Activated CD4-positive, alpha-beta T cell treated with anti-CD3 and anti-CD28 coated beads, Interleukin-2, amount 50 U/mL, for 24 hours (primary cell): ENCODE results near the gene L3MBTL4.
"Not testable (repeated sequence)": the region's sequence is repeated elsewhere in the genome, so short reads cannot be mapped to it uniquely, and the experiment has no call there.

Experiments
- DNase-seq, 2 donors: peaks; one replicate each; pipeline ENCODE4 v3.0.0-alpha.2; 2020; ENCODE audit warnings: low read depth in 1 of 2, low spot score in 1 of 2

Gene L3MBTL4

DNA sequence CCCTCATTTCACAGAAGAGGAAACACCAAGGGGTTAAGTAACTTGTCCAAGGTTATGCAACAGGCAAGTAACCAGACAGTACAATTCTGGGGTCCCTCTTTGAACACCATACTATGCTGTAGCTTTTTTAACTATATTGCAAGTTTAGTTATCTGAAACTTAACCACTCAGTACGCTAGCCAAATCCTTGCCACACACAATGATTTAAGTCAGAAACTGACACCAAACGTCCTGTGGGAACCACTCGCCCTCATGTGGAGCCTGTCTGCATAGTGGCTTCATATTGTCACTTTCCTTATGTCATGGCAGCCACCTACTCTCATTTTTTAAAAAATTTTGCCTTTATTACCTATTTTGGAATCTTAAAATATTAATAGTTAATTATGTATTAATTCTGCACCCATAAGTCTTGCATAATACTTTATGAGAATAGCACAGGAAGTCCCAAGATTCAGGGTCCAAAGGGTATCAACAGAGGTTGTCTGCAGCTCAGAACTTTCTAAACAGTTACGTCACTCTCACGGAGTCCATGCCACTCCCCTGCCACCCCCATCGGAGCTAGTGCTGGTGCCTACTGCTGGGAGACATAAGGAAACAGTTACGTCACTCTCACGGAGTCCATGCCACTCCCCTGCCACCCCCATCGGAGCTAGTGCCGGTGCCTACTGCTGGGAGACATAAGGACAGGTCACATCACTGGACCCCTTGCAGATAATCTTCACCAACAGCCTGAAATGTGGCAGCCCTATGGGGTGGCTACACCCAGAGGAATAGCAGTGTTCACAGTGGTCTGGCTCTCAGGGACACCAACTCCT, 99.0 kb downstream of the L3MBTL4 start:
- no peak for DNase-seq

DNA sequence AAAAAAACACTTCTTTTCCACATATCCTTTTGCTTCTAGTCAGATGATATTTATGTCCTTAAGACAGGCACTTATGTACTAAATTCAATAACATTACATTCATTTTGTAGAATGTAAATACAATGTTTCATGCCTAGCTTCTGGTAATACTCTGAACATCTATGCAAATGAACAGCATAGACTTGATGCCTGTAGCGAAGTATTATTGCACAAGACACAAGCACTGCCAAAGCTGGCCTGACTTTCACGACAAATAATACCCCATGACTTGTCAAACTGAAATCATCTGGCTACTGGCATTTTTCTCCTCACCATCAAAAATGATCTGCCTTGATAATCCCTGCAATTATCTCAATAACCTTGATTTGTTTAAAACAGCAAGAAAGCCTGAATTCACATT, 101.3 kb downstream of the L3MBTL4 start:
- no peak for DNase-seq

DNA sequence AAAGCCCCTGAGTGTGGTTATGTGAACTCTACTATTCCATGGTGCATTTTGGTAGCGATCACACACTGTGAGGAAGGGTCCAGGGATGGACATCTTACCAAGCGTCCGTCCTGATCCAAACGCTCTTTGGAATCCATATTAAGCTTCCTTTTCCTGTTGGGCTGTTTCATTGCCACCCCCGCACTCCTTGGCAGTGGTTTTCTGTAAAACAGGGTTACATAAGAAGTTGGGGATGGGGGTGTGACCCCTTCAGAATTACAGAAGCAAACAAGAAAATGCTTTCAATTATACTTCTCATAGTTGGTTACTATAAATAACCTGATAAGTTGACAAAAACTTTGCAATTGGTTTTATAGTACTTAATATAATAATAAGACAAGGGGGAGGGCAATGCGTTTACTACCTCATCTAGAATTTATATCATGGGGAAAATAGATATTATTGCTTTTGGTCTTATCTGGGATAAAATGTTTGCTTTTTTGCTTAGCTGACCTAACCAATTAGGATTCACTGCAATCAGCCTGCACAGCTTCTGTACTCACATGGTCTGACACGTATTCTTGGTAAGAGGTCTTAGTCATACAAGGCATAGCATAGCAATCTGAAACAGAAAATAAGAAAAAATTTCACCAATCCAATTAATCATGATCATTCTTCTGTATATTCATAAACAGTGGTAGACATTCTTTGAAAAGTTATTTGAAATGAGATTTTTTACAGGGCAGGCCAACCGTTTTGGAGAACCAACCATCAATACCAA, 103.1 kb downstream of the L3MBTL4 start:
- DNase-seq: no peak

DNA sequence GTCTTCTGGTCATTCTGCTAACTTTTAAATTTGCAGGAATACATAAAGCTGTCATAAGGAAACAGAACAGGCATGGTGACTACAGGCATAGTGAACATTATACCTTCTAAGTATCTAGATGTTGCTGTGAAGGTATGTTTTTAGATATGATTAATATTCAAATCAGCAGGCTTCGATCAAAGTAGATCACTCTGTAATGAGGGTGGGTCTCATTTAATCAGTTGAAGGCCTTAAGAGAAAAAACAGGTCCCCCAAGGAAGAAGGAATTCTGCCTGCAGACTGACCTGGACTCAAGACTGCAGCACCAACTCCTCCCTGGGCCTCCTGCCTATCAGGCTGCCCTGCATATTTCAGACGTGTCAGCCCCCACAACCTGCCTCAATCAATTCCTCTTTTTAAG, 104.0 kb downstream of the L3MBTL4 start:
- DNase-seq: no peak

DNA sequence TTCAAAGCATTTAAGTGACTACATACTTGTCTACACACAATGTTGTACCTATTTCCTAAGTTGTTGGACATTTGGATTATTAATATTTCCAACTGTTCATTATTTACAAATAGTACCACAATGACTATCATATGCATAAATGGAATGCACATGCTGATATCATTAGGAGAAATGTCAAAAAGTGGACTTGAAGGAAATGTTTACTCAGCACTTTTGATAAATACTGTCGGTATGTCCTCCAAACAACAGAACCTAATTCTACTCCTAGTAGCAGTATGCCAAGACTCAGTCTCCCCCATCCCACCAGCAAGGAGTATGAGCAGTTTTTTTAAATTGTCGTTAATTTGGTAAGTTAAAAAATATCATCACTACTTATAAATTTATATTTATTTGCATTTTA, 116.8 kb downstream of the L3MBTL4 start:
- DNase-seq: no peak

DNA sequence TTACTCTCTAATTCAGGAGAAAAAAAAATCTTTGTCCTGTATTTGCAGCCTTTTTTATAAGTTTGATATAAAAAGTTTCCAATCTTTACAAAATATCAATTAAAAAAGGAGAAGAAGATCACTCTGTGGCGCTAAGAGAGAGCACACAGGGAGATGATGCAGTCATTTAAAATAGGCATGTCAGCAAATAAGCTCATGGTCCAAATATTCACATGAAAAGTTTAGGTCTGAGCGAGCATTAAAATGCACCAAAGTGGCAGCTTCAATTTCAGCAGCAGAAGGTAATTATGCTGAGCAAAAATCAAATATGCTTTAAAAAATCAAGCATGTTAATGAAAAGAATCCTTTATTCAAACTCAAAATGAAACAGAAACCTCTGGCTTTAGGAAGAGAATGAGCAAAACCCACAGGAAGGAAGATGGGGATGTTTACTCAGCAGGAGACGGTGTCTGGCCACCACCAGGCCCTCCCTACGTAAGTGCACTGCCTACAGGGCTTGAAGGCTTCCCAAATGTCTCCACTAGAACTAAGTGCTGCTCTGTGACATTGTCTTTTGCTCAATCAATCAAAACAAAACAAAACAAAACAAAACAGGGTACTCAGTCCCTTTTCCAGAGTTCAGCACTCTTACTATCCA, 120.4 kb downstream of the L3MBTL4 start:
- no peak for DNase-seq

DNA sequence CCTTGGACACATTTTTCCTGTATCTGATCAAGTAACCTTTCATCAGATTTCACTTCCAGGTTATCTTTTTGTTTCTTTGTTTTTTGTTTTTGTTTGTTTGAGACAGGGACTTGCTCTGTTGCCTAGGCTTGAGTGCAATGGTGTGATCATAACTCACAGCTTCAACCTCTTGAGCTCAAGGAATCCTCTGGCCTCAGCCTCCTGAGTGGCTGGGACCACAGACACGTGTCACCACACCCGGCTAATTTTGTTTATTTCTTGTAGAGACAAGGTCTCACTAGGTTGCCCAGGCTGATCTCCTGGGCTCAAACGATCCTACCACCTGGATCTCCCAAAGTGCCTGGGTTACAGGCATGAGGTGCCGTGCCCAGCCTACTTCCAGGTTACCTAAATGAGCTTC, 124.9 kb downstream of the L3MBTL4 start:
- DNase-seq: no peak

DNA sequence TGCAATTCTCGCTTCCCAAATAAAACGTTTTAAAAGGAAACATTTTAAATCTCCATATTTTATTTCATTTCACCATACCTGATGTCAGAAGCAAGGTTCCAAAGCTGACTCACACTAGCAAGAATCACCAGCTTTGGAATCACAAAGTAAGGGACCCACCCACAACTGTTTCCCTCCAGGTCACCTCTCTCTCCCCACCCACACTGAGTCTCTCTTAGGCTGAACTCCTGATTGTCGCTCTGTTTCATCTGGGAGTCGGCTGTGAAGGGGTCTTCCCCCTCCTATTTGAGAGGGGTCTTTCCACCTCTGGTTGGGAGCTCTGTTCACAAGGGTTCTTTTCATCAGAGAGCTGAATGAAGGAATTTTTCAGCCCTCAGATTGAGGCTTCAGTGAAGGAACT, 128.1 kb downstream of the L3MBTL4 start:
- no peak for DNase-seq

DNA sequence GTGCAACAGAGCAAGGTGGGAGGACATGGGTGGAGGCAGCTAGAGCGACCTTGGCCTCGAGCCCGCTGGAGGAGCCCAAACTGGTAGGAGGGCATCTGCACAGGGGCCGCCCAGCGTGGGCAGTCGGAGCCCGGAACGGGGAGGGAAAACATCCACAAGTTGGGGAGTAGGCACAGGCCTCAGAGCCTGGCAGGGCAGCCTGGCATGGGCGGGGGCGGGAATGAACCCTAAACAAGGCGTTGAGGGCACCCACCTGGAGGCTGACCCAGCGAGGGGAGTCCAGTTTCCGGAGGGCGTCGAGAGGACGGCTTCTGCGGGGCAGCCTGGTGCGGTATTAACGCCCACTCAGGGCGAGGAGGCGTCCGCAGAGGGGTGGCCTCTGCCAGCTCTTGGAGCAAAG, 129.9 kb downstream of the L3MBTL4 start:
- no peak for DNase-seq

DNA sequence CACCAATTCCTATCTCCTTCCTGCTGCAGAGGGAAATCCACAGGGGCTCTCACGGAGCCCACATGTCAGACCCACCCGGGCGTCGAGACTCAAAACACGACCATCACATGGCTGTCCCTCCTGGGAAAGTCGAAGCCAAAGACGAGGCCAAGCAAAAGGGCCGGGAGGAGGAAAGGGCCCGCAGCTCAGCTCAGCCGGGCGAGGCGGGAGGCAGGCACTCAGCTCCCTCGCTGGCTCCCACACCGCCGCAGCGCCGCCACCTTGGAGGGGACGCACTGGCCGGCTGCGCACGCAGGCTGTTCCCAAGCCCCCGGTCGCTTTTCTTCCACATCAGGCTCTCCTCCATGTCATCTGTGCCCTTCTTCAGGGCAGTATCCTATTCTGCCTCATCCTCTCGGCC, 130.4 kb downstream of the L3MBTL4 start:
- DNase-seq: no peak

DNA sequence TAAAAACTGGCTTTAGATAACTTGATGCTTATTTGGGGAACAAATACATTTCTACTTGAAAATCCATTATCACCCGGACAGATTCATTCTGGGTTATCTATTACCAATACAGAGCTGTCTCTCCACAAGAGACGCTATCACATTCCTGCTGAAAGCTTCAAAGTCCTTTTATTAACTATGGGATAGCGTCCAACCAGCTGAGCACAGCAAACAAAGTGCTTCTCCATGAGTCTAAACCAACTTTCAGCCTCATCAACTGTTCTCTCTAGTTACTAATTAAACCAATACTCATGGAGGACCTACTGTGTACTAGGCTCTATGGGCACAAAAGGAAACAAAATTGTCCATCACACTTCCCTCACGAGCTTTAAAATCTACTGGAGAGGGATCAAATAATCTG, 132.8 kb downstream of the L3MBTL4 start:
- no peak for DNase-seq

DNA sequence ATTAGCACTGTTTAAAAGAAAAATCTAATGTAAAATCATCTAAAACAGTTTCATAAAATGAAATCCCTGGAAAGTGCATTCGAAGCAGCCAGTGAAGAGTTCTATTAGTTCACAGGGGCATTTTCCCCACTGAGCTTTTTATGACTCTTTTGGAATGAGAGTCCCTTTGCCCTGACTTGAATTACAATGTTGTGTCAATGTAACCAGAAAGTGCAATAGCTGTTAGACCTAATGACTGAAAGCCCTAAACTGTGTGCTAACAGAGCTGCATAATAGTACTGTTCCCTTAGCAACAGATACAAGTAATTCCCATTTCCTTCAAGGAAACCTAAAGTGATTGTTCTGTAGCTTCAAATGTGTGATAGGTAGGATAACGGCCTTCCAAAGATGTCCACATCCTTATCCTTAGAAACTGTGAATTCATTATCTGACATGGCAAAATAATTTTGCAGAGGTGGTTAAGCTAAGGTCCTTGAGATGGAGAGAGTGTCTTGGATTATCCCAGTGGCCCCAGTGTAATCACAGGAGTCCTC, 134.4 kb downstream of the L3MBTL4 start:
- DNase-seq: no peak

DNA sequence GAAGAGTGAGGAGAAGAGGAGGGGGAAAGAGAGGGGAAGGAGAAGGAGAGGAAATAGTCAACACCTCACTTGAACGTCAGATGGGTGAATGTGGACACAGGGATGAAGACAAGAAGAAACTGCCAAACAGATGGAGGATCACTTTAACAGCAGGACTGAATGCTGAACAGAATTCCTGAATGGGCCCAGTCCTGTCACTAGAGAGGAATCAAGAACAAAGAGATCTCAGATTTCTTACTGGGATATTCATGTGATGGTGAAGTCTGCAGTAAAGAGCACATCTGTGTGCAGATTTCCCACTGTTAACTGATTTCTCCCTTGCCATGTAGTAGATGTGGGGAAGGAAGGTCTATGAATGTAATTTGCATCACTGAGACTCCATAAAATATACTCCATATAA, 135.4 kb downstream of the L3MBTL4 start:
- no peak for DNase-seq

DNA sequence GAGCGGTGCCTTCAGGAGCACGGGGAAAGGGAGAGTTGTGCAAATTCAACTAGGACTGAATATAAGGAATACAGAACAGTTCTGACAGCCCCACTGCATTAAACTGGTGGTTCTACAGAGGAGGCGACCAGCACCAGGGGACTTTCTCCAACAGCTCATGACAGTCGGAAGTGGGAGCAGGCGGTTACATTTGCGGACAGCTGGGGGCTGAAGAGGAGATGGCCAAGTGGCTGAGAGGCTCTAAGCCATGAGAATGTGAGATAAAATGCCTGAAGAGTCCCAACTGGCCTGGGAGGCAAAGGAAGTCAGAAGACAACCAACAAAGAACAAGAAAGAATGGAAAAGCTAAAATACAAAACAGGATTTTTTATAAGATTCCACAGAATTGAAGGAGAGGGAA, 141.3 kb downstream of the L3MBTL4 start:
- DNase-seq: no peak

DNA sequence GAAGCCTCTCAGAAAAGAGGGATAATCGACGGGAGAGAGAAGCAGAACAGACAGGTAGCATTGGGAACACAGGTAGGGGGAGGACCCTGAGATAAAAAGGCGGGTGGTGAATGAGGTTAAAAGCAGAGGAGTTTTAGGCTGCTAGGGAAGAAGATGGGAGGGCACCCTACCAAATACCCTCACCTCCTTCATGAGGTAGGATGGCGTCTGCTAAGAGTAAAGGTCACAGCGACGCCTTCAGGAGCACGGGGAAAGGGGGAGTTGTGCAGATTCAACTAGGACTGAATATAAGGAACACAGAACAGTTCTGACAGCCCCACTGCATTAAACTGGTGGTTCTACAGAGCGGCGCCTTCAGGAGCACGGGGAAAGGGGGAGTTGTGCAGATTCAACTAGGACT, 142.6 kb downstream of the L3MBTL4 start:
- DNase-seq: not testable (repeated sequence)

DNA sequence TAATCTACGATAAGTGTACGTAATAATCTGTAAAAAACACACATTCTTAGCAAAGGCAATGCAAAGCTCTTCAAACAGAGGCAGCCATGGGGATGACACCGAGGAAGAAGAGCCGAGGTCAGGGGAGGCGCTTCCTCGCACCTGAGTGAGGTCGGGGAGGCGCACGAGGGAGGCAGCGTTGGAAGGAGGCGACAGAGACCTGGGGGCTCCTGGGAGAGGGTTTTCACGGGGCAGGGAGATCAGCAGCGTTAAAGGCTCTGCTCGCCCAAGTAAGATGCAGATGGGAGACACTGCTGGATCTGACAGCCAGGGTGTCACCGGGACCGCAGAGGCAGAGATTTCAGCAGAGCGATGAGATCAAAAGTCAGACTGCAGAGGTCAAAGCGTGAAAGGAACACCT, 143.1 kb downstream of the L3MBTL4 start:
- DNase-seq: no peak

DNA sequence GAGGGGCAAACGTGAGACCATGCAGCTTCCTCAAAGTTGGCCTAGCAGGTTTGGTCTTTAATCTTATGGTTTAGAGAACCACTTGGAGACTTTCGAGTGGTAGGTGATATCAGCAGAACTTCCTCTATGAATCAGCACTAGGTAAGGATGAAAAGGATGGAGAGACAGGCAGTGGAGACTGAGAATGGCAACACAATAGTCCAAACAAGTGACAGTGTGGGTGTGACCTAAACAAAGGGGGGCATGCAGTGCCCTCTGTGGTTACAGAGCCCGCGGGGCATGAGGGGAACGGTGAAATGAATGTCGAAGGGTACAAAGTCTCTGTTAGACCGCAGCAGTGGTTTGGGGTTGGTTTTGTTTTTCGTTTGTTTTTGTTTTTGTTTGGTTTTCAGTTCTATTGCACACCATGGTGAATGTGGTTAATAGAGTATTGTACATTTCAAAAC, 143.9 kb downstream of the L3MBTL4 start:
- DNase-seq: no peak

DNA sequence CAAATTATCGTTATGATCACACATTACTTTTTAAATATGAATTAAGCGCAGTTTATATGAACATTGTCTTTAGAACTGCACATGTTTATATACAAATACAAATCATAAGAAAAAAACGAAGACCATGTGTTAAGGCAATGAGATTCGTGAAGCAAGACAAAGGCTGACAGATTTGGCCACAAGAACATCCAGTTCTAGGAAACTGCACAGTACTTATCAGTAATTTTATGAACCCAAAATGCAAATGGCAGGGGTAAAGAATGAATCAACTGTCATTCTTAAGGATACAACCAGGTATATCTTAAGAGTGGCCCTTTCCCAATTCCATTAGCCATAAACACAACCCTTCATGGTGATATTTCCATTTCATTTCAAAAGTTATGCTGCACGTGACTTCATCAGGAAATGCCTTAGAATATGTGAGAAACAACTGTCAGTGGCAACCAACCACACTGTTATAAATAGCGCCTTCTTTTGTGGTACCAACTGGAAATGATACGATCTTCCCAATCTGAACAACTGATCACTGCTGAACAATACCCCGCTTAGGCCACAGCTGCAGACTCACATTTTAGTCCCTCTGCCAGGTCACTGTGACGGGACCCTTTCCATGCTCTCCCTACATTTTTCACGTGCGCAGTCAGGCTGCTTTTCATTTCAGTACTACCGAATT, 144.9 kb downstream of the L3MBTL4 start:
- no peak for DNase-seq

DNA sequence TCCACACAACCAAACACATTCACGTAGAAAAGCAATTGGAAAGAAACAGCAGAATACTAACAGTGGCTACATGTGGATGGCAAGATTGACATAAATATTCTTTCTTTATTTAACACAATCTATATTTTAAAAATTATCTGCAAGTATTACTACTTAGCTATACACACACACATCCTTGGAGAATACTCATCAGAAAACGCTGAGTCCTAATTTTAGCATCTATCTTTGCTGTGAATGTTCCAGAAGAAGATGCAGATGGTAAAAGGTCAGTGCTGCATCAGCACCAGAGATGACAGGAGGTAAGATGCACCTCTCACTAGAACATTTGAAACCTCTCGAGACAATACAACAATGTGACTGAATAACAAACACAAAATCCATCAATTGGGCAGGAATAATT, 148.5 kb downstream of the L3MBTL4 start:
- no peak for DNase-seq

DNA sequence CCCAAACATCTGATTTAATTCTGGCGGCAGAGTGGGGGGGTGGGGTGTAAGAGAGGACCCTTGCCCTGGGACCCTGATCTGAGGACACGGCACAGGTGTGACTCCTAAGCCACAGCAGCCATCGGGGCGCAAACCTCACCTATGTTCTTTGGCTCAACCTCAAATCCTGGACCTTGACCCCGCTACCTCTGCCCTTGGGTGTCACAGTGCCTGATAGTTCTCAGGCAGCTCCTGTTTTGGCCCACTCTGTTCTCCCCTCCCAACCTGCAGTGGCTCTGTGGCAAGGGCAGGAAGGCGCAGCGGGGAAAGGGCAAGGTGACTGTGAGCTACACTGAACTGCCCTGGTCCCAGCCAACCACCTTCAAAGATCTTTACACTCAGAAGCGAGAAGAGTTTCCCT, 152.8 kb downstream of the L3MBTL4 start:
- DNase-seq: no peak

DNA sequence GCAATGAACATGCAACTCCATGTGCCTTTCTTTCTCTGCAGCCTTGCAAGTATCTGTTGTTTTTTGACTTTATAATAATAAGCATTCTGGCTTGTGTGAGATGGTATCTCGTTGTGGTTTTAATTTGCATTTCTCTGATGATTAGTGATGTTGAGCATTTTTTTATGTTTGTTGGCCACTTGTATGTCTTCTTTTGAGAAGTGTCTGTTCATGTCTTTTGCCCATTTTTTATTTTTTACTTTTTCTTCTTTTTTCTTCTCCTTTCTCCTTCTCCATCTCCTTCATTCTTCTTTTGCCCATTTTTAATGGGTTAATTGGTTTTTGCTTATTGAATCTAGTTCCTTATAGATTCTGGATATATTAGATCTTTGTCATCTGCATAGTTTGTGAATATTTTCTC, 155.4 kb downstream of the L3MBTL4 start:
- DNase-seq: not testable (repeated sequence)
